ENCODE results near the gene GLG1.

GLG1 gene

DNA sequence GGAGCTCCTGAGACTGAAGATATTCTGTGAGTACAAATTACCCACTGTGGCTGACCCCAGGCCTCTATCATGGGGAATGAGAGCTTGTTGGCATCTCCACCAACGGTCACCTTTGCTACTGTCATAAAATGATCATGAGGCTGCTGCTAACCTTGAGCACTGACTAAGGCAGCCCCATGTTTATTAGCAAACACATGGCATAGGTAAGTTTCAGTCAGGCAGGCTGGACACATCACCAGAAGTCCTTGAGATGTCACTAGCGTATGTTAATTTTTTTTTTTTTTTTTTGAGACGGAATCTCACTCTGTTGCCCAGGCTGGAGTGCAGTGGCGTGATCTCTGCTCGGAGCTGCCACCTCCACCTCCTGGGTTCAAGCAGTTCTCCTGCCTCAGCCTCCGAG lies 1.5 kb upstream of the GLG1 start:
- Histone ChIP-seq H3K4me1 (ENCODE audit: control insufficient read depth, insufficient read depth, low read length, poor library complexity, severe bottlenecking) (peaks cover 15% of the 10 kb centered on the region), H3K36me3 (ENCODE audit: control insufficient read depth, insufficient read depth, low read length) (no peaks in the 10 kb centered on the region), H3K27ac (ENCODE audit: low read depth, low read length, severe bottlenecking) (no peak overlapping the region), H3K4me3 (ENCODE audit: extremely low read depth, insufficient read depth, low read length, poor library complexity, severe bottlenecking) (no peak overlapping the region), H3K9me3 (ENCODE audit: control insufficient read depth, low read length) (no peaks in the 10 kb centered on the region)
- WGBS, 2 experiments (ENCODE audit: insufficient coverage in 2 of 2), result 88 to 100% methylated on average over 4 to 5 of the region's 6 CpGs

DNA sequence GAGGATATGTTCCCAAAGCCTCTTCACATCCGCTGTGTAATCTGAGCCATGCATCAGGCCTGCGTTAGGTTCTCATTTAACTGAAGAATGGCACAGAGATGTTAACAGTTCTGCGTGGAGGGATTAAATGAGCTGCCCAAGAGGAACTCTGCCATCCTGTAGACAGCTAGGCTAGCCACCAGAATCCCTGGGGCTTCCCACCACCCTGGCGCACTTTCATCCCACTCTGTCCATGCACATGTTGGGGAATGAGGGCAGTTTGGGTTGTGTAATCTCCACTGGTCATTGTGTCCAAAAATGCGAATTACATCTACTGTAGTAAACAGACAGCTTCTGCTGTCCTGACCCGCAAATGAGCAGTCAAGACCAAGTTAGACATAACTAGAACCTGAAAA lies 1.0 kb upstream of the GLG1 start:
- H3K36me3 ChIP-seq (ENCODE audit: control insufficient read depth, insufficient read depth, low read length), result no peaks in the 10 kb centered on the region
- H3K4me3 ChIP-seq (ENCODE audit: extremely low read depth, insufficient read depth, low read length, poor library complexity, severe bottlenecking), result no peak overlapping the region
- H3K27ac ChIP-seq (ENCODE audit: low read depth, low read length, severe bottlenecking), result no peak overlapping the region
- H3K4me1 ChIP-seq (ENCODE audit: control insufficient read depth, insufficient read depth, low read length, poor library complexity, severe bottlenecking), result peaks cover 15% of the 10 kb centered on the region
- 62 to 71% methylated on average over 5 to 6 of the region's 6 CpGs for WGBS, 2 experiments (ENCODE audit: insufficient coverage in 2 of 2)
- no peaks in the 10 kb centered on the region for H3K9me3 ChIP-seq (ENCODE audit: control insufficient read depth, low read length)

DNA sequence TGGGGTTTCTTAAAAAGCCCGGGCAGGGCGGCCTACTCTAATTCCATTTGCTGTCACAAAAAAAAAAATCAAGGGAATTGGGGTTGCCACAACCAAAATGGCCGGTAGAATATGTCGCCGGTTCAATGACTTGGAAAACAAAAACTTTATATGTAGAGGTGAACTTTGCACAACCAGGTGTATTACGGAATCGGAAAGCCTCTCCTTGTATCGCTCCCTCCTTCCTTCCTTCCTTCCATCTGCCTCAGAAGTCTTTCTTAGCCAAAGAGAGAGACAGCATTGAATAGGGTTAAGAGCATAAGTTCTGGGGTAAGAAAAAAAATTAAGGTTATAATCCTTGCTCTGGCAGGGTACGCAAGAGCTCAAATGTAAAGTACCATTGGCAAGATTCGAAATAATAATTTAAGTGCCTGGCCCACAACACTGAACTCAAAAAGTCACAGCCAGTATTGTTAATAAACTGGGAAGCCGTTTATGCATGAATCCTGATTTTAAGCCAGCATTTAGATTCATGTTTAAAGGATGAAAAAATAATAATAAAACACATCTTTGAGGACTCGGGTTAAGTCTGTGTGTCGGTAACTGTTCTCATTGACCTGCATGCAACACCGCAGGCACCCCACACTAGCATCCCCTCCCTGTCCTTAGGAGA lies 522 bp upstream of the GLG1 start:
- H3K9me3 ChIP-seq (ENCODE audit: control insufficient read depth, low read length), result no peaks in the 10 kb centered on the region
- H3K27ac ChIP-seq (ENCODE audit: low read depth, low read length, severe bottlenecking), result peak overlapping the region; percentile 25
- WGBS, 2 experiments (ENCODE audit: insufficient coverage in 2 of 2), result 29 to 32% methylated on average over 6 to 7 of the region's 14 CpGs
- H3K4me3 ChIP-seq (ENCODE audit: extremely low read depth, insufficient read depth, low read length, poor library complexity, severe bottlenecking), result peak overlapping the region; percentile 85
- no peaks in the 10 kb centered on the region for H3K36me3 ChIP-seq (ENCODE audit: control insufficient read depth, insufficient read depth, low read length)
- peaks cover 15% of the 10 kb centered on the region for H3K4me1 ChIP-seq (ENCODE audit: control insufficient read depth, insufficient read depth, low read length, poor library complexity, severe bottlenecking)

DNA sequence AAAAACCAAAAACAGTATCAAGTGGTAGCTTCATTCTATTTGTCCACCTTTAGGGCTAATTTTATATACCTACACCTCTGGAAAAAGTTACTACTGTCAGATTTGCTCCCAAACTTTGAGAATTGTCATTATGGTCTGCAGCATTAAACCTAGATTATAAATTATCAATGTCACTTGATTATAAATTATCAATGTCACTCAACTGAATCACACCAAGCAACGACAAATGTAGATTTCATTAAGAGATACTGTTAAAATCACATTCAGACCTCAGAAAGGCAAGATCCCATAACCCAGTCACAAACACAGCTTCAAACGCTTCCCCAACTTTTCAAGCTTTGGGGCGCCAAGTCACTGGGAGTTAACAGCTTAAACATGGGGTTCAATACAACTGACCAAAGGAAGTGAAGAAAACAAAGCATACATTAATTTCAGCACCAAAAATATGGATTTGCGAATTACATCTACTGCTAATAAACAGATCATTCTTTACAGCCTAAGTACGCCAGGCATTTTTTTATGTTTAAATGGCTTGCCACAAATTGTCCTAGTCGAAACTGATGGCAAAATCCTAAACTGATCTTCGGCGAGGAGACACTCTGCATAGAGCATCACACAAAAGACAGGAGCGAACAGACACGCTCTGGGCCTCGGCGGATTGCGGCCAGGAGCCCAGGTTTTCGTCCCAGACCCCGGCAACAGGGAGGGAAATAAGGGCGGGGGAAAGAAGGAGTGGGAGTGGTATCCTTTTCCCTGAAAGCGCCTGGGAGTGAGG lies 981 bp downstream of the GLG1 start:
- Histone ChIP-seq H3K27ac (ENCODE audit: low read depth, low read length, severe bottlenecking) (peak overlapping the region; percentile 97), H3K36me3 (ENCODE audit: control insufficient read depth, insufficient read depth, low read length) (no peaks in the 10 kb centered on the region), H3K9me3 (ENCODE audit: control insufficient read depth, low read length) (no peaks in the 10 kb centered on the region), H3K4me1 (ENCODE audit: control insufficient read depth, insufficient read depth, low read length, poor library complexity, severe bottlenecking) (peaks cover 22% of the 10 kb centered on the region), H3K4me3 (ENCODE audit: extremely low read depth, insufficient read depth, low read length, poor library complexity, severe bottlenecking) (peak overlapping the region; percentile 85)
- WGBS, 2 experiments (ENCODE audit: insufficient coverage in 2 of 2), result 1 to 5% methylated on average over 14 of the region's 17 CpGs

DNA sequence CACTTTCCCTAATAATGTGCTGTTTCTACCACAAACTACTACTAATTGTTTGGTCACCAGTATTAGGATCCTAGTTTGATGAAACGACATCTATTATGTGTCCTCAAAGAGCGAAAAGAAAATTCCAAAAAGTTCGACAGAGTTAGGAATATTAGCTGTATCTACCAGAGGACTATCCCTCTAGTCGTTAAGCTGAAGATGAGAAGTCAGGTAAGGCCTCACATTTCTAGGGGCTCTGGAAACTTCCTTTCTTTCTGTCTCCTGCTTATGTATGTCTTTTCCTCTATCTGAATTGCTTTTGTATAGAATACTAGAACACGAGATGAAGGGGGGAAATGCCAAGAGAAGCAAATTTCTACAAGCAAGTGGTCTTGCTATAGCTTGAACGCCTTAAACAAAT lies 1.6 kb downstream of the GLG1 start:
- Histone ChIP-seq H3K4me1 (ENCODE audit: control insufficient read depth, insufficient read depth, low read length, poor library complexity, severe bottlenecking) (peaks cover 22% of the 10 kb centered on the region), H3K27ac (ENCODE audit: low read depth, low read length, severe bottlenecking) (no peak overlapping the region), H3K4me3 (ENCODE audit: extremely low read depth, insufficient read depth, low read length, poor library complexity, severe bottlenecking) (peak overlapping the region; percentile 85), H3K36me3 (ENCODE audit: control insufficient read depth, insufficient read depth, low read length) (no peaks in the 10 kb centered on the region), H3K9me3 (ENCODE audit: control insufficient read depth, low read length) (no peaks in the 10 kb centered on the region)
- WGBS, 2 experiments (ENCODE audit: insufficient coverage in 2 of 2), result 63 to 65% methylated on average over 4 to 5 of the region's 6 CpGs

DNA sequence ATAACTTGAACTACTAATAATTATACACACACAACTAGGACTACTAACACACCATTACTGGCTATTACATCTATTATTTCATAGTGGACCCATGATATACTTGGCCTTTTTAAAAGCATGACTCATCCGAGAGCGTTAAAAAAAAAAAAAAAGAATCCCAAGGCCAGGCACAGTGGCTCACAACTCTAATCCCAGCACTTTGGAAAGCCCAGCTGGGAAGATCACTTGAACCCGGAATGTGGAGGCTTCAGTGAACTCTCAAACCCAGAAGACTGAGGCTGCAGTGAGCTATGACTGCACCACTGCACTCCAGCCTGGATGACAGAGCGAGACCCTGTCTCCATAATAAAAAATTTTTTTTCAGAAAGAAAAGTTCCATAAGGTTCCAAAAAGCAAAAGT lies 3.1 kb downstream of the GLG1 start:
- H3K9me3 ChIP-seq (ENCODE audit: control insufficient read depth, low read length), result no peaks in the 10 kb centered on the region
- H3K36me3 ChIP-seq (ENCODE audit: control insufficient read depth, insufficient read depth, low read length), result no peaks in the 10 kb centered on the region
- no peak overlapping the region for H3K27ac ChIP-seq (ENCODE audit: low read depth, low read length, severe bottlenecking)
- no peak overlapping the region for H3K4me3 ChIP-seq (ENCODE audit: extremely low read depth, insufficient read depth, low read length, poor library complexity, severe bottlenecking)
- peaks cover 22% of the 10 kb centered on the region for H3K4me1 ChIP-seq (ENCODE audit: control insufficient read depth, insufficient read depth, low read length, poor library complexity, severe bottlenecking)
- 60 to 66% methylated on average over 3 of the region's 4 CpGs for WGBS, 2 experiments (ENCODE audit: insufficient coverage in 2 of 2)

DNA sequence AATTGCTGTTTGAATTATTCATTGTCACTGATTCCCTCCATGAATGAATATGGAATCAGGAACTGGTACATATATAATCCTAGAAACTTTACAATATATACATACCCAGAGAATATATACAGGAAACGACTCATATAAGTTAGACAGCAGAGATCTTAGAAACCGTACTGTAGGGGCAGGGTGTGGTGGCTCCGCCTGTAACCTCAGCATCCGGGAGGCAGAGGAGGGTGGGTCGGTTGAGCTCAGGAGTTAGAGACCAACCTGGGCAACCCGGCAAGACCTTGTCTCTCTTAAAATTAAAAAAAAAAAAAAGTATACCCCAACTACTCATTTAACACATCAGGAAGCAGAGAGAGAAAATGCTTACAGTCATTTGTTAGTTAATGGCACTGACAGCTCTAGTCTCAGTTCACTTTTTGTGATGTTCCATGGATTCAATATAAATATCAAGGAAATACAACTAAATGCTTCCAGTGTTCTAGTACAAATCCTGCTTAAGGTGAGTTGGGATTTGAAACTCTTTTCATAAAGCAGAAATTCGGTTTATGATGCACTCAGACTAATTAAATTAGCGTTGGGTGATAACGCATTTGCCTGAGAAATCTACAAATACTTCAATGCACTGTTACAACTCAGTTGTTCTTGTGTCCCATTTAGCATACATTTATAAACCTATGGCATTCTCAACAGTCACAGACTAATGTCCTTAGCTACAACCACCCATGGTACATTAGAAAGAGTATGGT lies 5.6 kb downstream of the GLG1 start:
- Histone ChIP-seq H3K9me3 (ENCODE audit: control insufficient read depth, low read length) (no peaks in the 10 kb centered on the region), H3K4me3 (ENCODE audit: extremely low read depth, insufficient read depth, low read length, poor library complexity, severe bottlenecking) (no peak overlapping the region), H3K36me3 (ENCODE audit: control insufficient read depth, insufficient read depth, low read length) (peaks cover 17% of the 10 kb centered on the region), H3K4me1 (ENCODE audit: control insufficient read depth, insufficient read depth, low read length, poor library complexity, severe bottlenecking) (peaks cover 15% of the 10 kb centered on the region), H3K27ac (ENCODE audit: low read depth, low read length, severe bottlenecking) (no peak overlapping the region)
- 87 to 94% methylated on average over 6 to 8 of the region's 9 CpGs for WGBS, 2 experiments (ENCODE audit: insufficient coverage in 2 of 2)

DNA sequence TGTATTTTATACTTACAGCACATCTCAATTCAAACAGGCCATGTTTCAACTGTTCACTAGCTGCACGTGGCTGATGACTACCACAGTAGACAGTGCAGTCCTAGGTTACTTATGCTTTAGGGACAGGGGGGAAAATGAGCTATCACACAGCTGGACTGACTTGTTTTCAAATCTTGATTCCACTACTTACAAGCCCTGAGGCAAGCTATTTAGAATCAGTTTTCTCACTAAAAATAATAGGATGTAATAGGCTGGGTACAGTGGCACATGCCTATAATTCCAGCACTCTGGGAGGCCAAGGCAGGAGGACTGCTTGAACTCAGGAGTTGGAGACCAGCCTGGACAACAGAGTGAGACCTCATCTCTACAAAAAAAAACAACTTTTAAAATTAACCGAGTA lies 10.3 kb downstream of the GLG1 start:
- no peaks in the 10 kb centered on the region for H3K9me3 ChIP-seq (ENCODE audit: control insufficient read depth, low read length)
- H3K4me1 ChIP-seq (ENCODE audit: control insufficient read depth, insufficient read depth, low read length, poor library complexity, severe bottlenecking), result peaks cover 5% of the 10 kb centered on the region
- WGBS, 2 experiments (ENCODE audit: insufficient coverage in 2 of 2), result 100% methylated on average over 1 of the region's 2 CpGs
- no peak overlapping the region for H3K27ac ChIP-seq (ENCODE audit: low read depth, low read length, severe bottlenecking)
- no peak overlapping the region for H3K4me3 ChIP-seq (ENCODE audit: extremely low read depth, insufficient read depth, low read length, poor library complexity, severe bottlenecking)
- peaks cover 31% of the 10 kb centered on the region for H3K36me3 ChIP-seq (ENCODE audit: control insufficient read depth, insufficient read depth, low read length)

DNA sequence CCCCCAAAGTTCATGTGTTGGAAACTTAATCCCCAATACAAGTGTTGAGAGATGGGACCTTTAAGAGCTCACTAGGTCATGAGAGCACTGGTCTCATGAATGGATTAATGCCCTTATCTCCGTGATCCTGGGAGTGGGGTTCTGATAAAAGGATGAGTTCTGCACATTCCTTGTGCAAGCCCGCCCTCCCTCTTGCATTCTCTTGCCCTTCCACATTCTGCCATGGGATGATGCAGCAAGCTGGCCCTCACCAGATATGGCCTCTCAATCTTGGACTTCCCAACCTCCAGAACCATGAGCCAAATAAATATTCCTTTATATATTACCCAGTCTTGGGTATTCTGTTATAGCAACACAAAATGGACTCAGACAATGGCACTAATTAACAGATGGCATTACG lies 14.1 kb downstream of the GLG1 start:
- H3K9me3 ChIP-seq (ENCODE audit: control insufficient read depth, low read length), result no peaks in the 10 kb centered on the region
- 93 to 100% methylated on average over 2 to 3 of the region's 3 CpGs for WGBS, 2 experiments (ENCODE audit: insufficient coverage in 2 of 2)
- peaks cover 22% of the 10 kb centered on the region for H3K36me3 ChIP-seq (ENCODE audit: control insufficient read depth, insufficient read depth, low read length)
- no peak overlapping the region for H3K27ac ChIP-seq (ENCODE audit: low read depth, low read length, severe bottlenecking)
- peaks cover 4% of the 10 kb centered on the region for H3K4me1 ChIP-seq (ENCODE audit: control insufficient read depth, insufficient read depth, low read length, poor library complexity, severe bottlenecking)
- H3K4me3 ChIP-seq (ENCODE audit: extremely low read depth, insufficient read depth, low read length, poor library complexity, severe bottlenecking), result no peak overlapping the region

DNA sequence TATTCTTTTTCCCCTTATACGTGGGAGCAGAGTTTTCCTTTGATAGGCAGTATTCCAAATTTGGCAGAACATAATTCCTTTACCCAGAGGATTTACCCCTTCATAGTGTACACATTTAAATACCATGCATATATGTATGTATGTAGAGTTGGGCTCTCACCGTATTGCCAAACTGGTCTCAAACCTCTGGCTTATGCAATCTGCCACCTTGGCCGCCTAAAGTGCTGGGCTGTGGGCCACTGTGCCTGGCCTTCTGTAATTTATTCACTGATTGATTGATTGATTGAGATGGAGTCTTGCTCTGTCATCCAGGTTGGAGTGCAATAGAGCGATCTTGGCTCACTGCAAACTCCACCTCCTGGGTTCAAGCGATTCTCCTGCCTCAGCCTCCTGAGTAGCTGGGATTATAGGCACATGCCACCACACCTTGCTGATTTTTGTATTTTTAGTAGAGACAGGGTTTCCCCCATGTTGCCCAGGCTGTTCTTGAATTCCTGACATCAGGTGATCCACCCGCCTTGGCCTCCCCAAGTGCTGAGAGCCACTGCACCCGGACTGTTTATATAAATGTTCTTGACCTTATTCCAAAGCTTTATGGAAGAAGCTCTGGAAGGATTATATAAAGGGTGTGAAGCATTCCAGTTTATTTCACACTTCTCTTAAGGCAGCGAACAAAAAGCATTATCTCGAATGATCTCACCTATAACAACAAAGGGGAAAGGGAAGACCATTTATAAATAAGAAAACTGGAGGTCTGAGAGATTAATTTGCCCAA lies 14.9 kb downstream of the GLG1 start:
- no peak overlapping the region for H3K4me3 ChIP-seq (ENCODE audit: extremely low read depth, insufficient read depth, low read length, poor library complexity, severe bottlenecking)
- WGBS, 2 experiments (ENCODE audit: insufficient coverage in 2 of 2), result 98 to 100% methylated on average over 3 to 6 of the region's 9 CpGs
- H3K4me1 ChIP-seq (ENCODE audit: control insufficient read depth, insufficient read depth, low read length, poor library complexity, severe bottlenecking), result peaks cover 4% of the 10 kb centered on the region
- H3K36me3 ChIP-seq (ENCODE audit: control insufficient read depth, insufficient read depth, low read length), result peaks cover 21% of the 10 kb centered on the region
- H3K9me3 ChIP-seq (ENCODE audit: control insufficient read depth, low read length), result no peaks in the 10 kb centered on the region
- H3K27ac ChIP-seq (ENCODE audit: low read depth, low read length, severe bottlenecking), result no peak overlapping the region

Measured in mesodermal cell (in vitro differentiated cells).